ENCODE measurements around the gene ANKRD12.

ANKRD12 gene

GRCh38 chr18:9304388-9305070 lies 167.9 kb downstream of the ANKRD12 start:
- no peaks in the 10 kb centered on the region for H3K9me3 ChIP-seq
- H3K27me3 ChIP-seq = no peaks in the 10 kb centered on the region
- no peak overlapping the region for H3K4me3 ChIP-seq (ENCODE audit: low read depth in 1 of 2, low read length in 1 of 2)
- H3K4me1 ChIP-seq (ENCODE audit: control insufficient read depth in 1 of 2, insufficient read depth in 1 of 2, low read depth in 1 of 2, low read length in 1 of 2) = no peaks in the 10 kb centered on the region
- H3K36me3 ChIP-seq = no peaks in the 10 kb centered on the region
- TF ChIP-seq, protein P1, sequence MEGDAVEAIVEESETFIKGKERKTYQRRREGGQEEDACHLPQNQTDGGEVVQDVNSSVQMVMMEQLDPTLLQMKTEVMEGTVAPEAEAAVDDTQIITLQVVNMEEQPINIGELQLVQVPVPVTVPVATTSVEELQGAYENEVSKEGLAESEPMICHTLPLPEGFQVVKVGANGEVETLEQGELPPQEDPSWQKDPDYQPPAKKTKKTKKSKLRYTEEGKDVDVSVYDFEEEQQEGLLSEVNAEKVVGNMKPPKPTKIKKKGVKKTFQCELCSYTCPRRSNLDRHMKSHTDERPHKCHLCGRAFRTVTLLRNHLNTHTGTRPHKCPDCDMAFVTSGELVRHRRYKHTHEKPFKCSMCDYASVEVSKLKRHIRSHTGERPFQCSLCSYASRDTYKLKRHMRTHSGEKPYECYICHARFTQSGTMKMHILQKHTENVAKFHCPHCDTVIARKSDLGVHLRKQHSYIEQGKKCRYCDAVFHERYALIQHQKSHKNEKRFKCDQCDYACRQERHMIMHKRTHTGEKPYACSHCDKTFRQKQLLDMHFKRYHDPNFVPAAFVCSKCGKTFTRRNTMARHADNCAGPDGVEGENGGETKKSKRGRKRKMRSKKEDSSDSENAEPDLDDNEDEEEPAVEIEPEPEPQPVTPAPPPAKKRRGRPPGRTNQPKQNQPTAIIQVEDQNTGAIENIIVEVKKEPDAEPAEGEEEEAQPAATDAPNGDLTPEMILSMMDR (IDR thresholded peaks at IDR 0.05) = no peak
- no peak overlapping the region for H3K27ac ChIP-seq

DNA sequence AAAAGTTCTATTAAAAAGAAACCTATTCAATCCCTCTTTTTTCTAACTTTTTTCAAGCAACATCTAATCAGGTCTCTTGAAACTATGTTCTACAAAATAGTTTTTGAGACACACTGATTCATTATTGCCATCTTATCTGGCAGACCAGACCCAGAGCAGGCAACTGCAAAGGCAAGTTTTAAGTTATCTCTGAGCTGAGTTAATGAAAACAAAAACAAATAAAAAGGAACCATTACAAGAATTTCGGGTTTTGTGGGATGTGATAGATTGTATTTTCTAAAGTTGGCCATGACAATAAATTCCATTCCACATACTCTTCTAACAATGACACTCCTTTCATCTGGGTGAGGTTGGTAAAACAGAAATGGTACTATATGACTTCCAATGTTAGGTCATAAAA lies 182.8 kb downstream of the ANKRD12 start:
- Histone ChIP-seq H3K27me3 (no peaks in the 10 kb centered on the region), H3K36me3 (no peaks in the 10 kb centered on the region), H3K4me3 (ENCODE audit: low read depth in 1 of 2, low read length in 1 of 2) (no peak overlapping the region), H3K9me3 (no peaks in the 10 kb centered on the region), H3K27ac (no peak overlapping the region), H3K4me1 (ENCODE audit: control insufficient read depth in 1 of 2, insufficient read depth in 1 of 2, low read depth in 1 of 2, low read length in 1 of 2) (no peaks in the 10 kb centered on the region)
- TF ChIP-seq, protein P1 (IDR thresholded peaks at IDR 0.05) = no peak

GRCh38 chr18:9321017-9321452 lies 184.5 kb downstream of the ANKRD12 start:
- Histone ChIP-seq H3K27me3 (no peaks in the 10 kb centered on the region), H3K27ac (no peak overlapping the region), H3K4me1 (ENCODE audit: control insufficient read depth in 1 of 2, insufficient read depth in 1 of 2, low read depth in 1 of 2, low read length in 1 of 2) (no peaks in the 10 kb centered on the region), H3K9me3 (no peaks in the 10 kb centered on the region), H3K36me3 (no peaks in the 10 kb centered on the region), H3K4me3 (ENCODE audit: low read depth in 1 of 2, low read length in 1 of 2) (no peak overlapping the region)
- TF ChIP-seq, protein P1 (IDR thresholded peaks at IDR 0.05) = no peak

GRCh38 chr18:9321736-9322135 lies 185.2 kb downstream of the ANKRD12 start:
- Histone ChIP-seq H3K9me3 (no peaks in the 10 kb centered on the region), H3K36me3 (no peaks in the 10 kb centered on the region), H3K27ac (no peak overlapping the region), H3K4me1 (ENCODE audit: control insufficient read depth in 1 of 2, insufficient read depth in 1 of 2, low read depth in 1 of 2, low read length in 1 of 2) (no peaks in the 10 kb centered on the region), H3K4me3 (ENCODE audit: low read depth in 1 of 2, low read length in 1 of 2) (no peak overlapping the region), H3K27me3 (no peaks in the 10 kb centered on the region)
- TF ChIP-seq, protein P1 (IDR thresholded peaks at IDR 0.05) = no peak

DNA sequence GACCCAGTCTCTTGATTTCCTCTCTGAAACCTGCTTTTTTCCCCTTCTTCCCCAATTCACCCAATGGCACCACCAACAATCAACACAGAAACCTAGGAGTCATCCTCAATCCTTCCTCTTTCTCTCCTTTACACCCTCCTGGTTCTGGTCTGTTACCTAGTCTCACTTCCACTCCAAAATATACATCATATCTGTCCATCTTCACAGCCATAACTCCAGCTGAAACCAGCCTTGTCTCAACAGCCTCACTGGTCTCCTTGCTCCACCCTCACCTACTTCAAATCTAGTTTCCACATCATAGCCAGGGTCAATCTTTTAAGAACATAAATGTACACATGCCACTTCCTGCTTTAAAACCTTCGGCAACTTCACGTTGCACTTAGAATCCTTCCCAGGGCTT lies 186.2 kb downstream of the ANKRD12 start:
- Histone ChIP-seq H3K4me1 (ENCODE audit: control insufficient read depth in 1 of 2, insufficient read depth in 1 of 2, low read depth in 1 of 2, low read length in 1 of 2) (no peaks in the 10 kb centered on the region), H3K36me3 (no peaks in the 10 kb centered on the region), H3K4me3 (ENCODE audit: low read depth in 1 of 2, low read length in 1 of 2) (no peak overlapping the region), H3K9me3 (no peaks in the 10 kb centered on the region), H3K27ac (no peak overlapping the region), H3K27me3 (no peaks in the 10 kb centered on the region)
- TF ChIP-seq, protein P1 (IDR thresholded peaks at IDR 0.05) = no peak
